NCI-H460 (cell line): ENCODE data around the gene NR4A1. TPM values are rescaled to one million over a fixed set of nuclear protein-coding genes. Genes with fewer than 3 reads are reported as not detected.

Experiments
- DNase-seq: peaks from one replicate; pipeline ENCODE4 v3.0.0-alpha.2; 2016; ENCODE audit warnings: low read depth; ENCODE audit errors: extremely low read depth
- total RNA-seq: library from RNA; depleted of rRNA; stranded (reverse); fragments of >200 nt; shearing (Covaris generic); gene quantifications from 2 replicates; pipeline ENCODE4 v1.2.3, GENCODE V29; 2014

Gene NR4A1
- total RNA-seq, 1 experiment from 2014 or later = 94.6 TPM

- DNase-seq = no peak
Measured at GRCh38 chr12:52038447-52038846, 12.8 kb upstream of the NR4A1 start.

GRCh38 chr12:52041035-52041434 lies 10.2 kb upstream of the NR4A1 start:
- DNase-seq = no peak

GRCh38 chr12:52041695-52042123 lies 9.5 kb upstream of the NR4A1 start:
- DNase-seq = no peak

GRCh38 chr12:52042706-52043385 lies 8.4 kb upstream of the NR4A1 start:
- DNase-seq = no peak

GRCh38 chr12:52043386-52044212 lies 7.6 kb upstream of the NR4A1 start:
- DNase-seq = no peak

GRCh38 chr12:52044292-52044983 lies 6.8 kb upstream of the NR4A1 start:
- no peak for DNase-seq

GRCh38 chr12:52045794-52046199 lies 5.4 kb upstream of the NR4A1 start:
- DNase-seq = no peak

GRCh38 chr12:52046859-52047258 lies 4.4 kb upstream of the NR4A1 start:
- DNase-seq = no peak

GRCh38 chr12:52049286-52049685 lies 2.0 kb upstream of the NR4A1 start:
- no peak for DNase-seq

- DNase-seq = no peak
Measured at GRCh38 chr12:52049688-52050087, 1.6 kb upstream of the NR4A1 start.

- DNase-seq = no peak
Measured at GRCh38 chr12:52050116-52050757, 1.0 kb upstream of the NR4A1 start.

- no peak for DNase-seq
Measured at GRCh38 chr12:52052468-52053186, 1.4 kb downstream of the NR4A1 start.

- DNase-seq = no peak
Measured at GRCh38 chr12:52053536-52054209, 2.4 kb downstream of the NR4A1 start.

- no peak for DNase-seq
Measured at GRCh38 chr12:52054231-52054832, 3.1 kb downstream of the NR4A1 start.

- DNase-seq = no peak
Measured at GRCh38 chr12:52054833-52055730, 3.8 kb downstream of the NR4A1 start.

- DNase-seq = no peak
Measured at GRCh38 chr12:52055731-52056711, 4.8 kb downstream of the NR4A1 start.
